Mucosa of descending colon (tissue), 3 donors: ENCODE measurements around the gene TMTC2. TPM values are rescaled to one million over a fixed set of nuclear protein-coding genes. Genes with fewer than 3 reads are reported as not detected.

Experiments used
- ATAC-seq: fragments of 200-7000 bp; cut with Tn5 transposase; one replicate; pipeline ENCODE4 v1.9.1; 2020; ENCODE audit warnings: mild to moderate bottlenecking, moderate library complexity
- DNase-seq, 3 donors: peaks; one replicate each; pipeline ENCODE4 v3.0.0-alpha.2; 2020
- H3K36me3 ChIP-seq: fragments of 200-600 bp; one replicate; pipeline ENCODE4 v1.8.0; 2021; ENCODE audit warnings: low read depth, mild to moderate bottlenecking
- H3K4me1 ChIP-seq: fragments of 200-600 bp; one replicate; pipeline ENCODE4 v1.8.0; 2021; ENCODE audit warnings: low read depth, mild to moderate bottlenecking
- H3K4me3 ChIP-seq: fragments of 200-600 bp; one replicate; pipeline ENCODE4 v1.8.0; 2021; ENCODE audit warnings: mild to moderate bottlenecking
- H3K9me3 ChIP-seq: fragments of 200-600 bp; one replicate; pipeline ENCODE4 v1.8.0; 2021; ENCODE audit warnings: mild to moderate bottlenecking
- CTCF ChIP-seq: fragments of 200-600 bp; IDR thresholded peaks from one replicate; pipeline ENCODE4 v1.8.0; 2022; ENCODE audit warnings: antibody characterized with exemption, mild to moderate bottlenecking
- intact Hi-C, 2 donors: fragments of 100-400 bp; cut with DNase I in 1 of 2; cut with micrococcal nuclease in 1 of 2; formaldehyde crosslinking; loops; one replicate each; pipeline versions ENCODE4 v1.11.0 to v1.11.1; 2022; cut with DNase I, micrococcal nuclease
- total RNA-seq, 3 donors: library from RNA; stranded (reverse); fragmentation: NEBNext Ultra II Directional in 2 of 3; extraction: Animal tissue kit (Norgen Biotek cat#: 25700) in 2 of 3; gene quantifications; one replicate each; pipeline versions ENCODE4 v1.2.1 to v1.2.4, GENCODE V29; 2021 to 2023
- donor health status: DM: no; HTN: no; CAD: no; lungs with moderate emphysema.
- donor health status: DM: no; HTN: no; CAD: no.
- donor health status: DM: no; HTN: yes; CAD: no.

Gene TMTC2
- total RNA-seq, 3 donors from 2014 or later: 13.3 to 40.4 (median 14.6) TPM

- no peaks in the 10 kb centered on the region for H3K4me1 ChIP-seq
- no peaks in the 10 kb centered on the region for H3K9me3 ChIP-seq
- intact Hi-C loops: no loop called here
- no peak for TF ChIP-seq CTCF
- H3K4me3 ChIP-seq: no peak overlapping the region
- DNase-seq: no peak
- ATAC-seq: no peak
- no peaks in the 10 kb centered on the region for H3K36me3 ChIP-seq
Measured at GRCh38 chr12:83130178-83130577, 443.5 kb downstream of the TMTC2 start.

GRCh38 chr12:83132360-83132759 is 445.7 kb downstream of the TMTC2 start:
- Histone ChIP-seq H3K4me3 (no peak overlapping the region), H3K9me3 (no peaks in the 10 kb centered on the region), H3K36me3 (no peaks in the 10 kb centered on the region), H3K4me1 (no peaks in the 10 kb centered on the region)
- TF ChIP-seq CTCF: no peak
- DNase-seq: no peak
- ATAC-seq: no peak
- intact Hi-C loops: no loop called here

DNA sequence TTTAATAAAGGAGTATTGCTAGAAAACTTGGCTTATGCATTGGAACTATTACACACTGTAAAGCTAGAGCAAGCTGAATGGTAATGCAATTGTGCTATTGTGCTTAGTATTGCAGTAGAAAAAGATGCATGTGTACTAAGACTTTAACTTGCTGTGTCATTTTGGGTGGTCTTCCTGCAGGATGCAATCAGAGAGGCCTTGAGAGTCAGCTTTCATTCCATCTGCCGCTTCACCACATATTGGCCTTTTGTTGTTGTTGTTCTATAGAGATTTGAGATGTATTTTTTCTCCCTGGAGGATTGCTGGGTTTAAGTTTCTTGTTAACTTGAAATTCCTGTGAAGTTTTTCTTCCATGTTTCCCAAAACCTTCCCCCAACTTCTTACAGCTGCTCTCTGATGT is 449.7 kb downstream of the TMTC2 start:
- H3K4me1 ChIP-seq: no peaks in the 10 kb centered on the region
- H3K4me3 ChIP-seq: no peak overlapping the region
- intact Hi-C loops: no loop called here
- ATAC-seq (no peak), DNase-seq (no peak)
- no peaks in the 10 kb centered on the region for H3K36me3 ChIP-seq
- no peak for TF ChIP-seq CTCF
- H3K9me3 ChIP-seq: peaks cover 3% of the 10 kb centered on the region

DNA sequence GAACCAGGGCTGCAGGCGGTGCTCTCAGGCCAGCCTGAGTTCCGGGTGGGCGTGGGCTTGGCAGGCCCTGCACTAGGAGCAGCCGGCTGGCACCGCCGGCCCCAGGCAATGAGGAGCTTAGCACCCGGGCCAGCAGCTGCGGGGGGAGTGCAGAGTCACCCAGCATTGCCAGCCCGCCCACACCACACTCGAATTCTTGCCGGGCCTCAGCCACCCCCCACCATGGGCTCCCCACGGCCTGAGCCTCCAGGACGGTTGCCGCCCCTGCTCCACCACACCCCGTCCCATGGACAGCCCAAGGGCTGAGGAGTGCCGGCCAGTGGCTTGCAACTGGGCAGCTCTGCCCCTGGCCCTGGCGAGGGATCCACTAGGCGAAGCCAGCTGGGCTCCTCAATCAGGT is 453.4 kb downstream of the TMTC2 start:
- TF ChIP-seq CTCF: no peak
- Histone ChIP-seq H3K4me3 (no peak overlapping the region), H3K36me3 (no peaks in the 10 kb centered on the region), H3K9me3 (peaks cover 3% of the 10 kb centered on the region), H3K4me1 (no peaks in the 10 kb centered on the region)
- intact Hi-C loops: no loop called here
- DNase-seq: no peak
- ATAC-seq: no peak

DNA sequence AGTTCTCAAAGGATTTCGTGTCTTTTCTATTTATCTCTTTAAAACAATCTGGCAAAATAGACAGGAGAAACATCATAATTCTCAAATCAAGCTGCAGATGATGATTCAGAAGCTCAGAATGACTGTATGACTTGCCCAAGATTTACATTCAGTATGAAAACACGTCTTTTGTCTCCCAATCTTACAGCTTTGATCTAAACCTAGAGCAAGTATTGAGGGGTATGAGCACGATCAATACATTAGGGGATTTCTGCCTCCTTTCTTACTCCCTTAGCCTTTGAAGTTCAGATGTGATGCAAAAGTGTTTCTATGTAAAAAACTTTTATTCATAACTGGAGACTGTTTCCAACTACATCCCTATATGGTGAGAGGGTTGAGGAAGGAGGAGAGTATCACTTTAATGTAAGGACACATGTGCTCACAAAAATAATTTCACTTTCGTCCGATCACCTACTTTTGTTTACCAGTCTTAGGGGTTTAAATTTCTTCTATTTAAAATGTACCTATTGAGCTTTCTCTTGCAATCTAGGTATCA is 454.8 kb downstream of the TMTC2 start:
- DNase-seq (no peak), ATAC-seq (no peak)
- intact Hi-C loops: no loop called here
- no peak overlapping the region for H3K4me3 ChIP-seq
- H3K4me1 ChIP-seq: no peaks in the 10 kb centered on the region
- H3K36me3 ChIP-seq: no peaks in the 10 kb centered on the region
- TF ChIP-seq CTCF: no peak
- H3K9me3 ChIP-seq: peaks cover 3% of the 10 kb centered on the region

GRCh38 chr12:83142914-83143313 is 456.2 kb downstream of the TMTC2 start:
- intact Hi-C loops: no loop called here
- no peak for TF ChIP-seq CTCF
- no peaks in the 10 kb centered on the region for H3K4me1 ChIP-seq
- no peak for ATAC-seq
- peaks cover 3% of the 10 kb centered on the region for H3K9me3 ChIP-seq
- no peak overlapping the region for H3K4me3 ChIP-seq
- no peaks in the 10 kb centered on the region for H3K36me3 ChIP-seq
- no peak for DNase-seq
